Activated CD4-positive, alpha-beta T cell treated with anti-CD3 and anti-CD28 coated beads, Interleukin-2, amount 10 ng/mL, durations not matched to agents 24 days and 14 days (primary cell): ENCODE measurements around the gene FKBP4. TPM values are rescaled to one million over a fixed set of nuclear protein-coding genes. Genes with fewer than 3 reads are reported as not detected.
"Not testable (repeated sequence)": the region's sequence is repeated elsewhere in the genome, so short reads cannot be mapped to it uniquely, and the experiment has no call there.

ENCODE experiments used
- DNase-seq: peaks from one replicate; pipeline ENCODE4 v3.0.0; 2022
- H3K27ac Mint-ChIP-seq: one replicate; pipeline ENCODE4 v1.8.0; 2022; ENCODE audit warnings: mild to moderate bottlenecking, mixed read lengths
- H3K27me3 Mint-ChIP-seq: one replicate; pipeline ENCODE4 v1.8.0; 2022; ENCODE audit warnings: mixed read lengths
- H3K36me3 Mint-ChIP-seq: one replicate; pipeline ENCODE4 v1.8.0; 2022; ENCODE audit warnings: low read depth, mild to moderate bottlenecking, mixed read lengths
- H3K4me1 Mint-ChIP-seq: one replicate; pipeline ENCODE4 v1.8.0; 2021; ENCODE audit warnings: mixed read lengths
- H3K4me3 Mint-ChIP-seq: one replicate; pipeline ENCODE4 v1.8.0; 2022; ENCODE audit warnings: mild to moderate bottlenecking, moderate library complexity, mixed read lengths
- H3K9me3 Mint-ChIP-seq: one replicate; pipeline ENCODE4 v1.8.0; 2021; ENCODE audit warnings: mixed read lengths
- intact Hi-C: fragments of 100-400 bp; cut with micrococcal nuclease; formaldehyde crosslinking; loops from one replicate; pipeline ENCODE4 v1.15.1; 2023
- total RNA-seq: library from RNA; stranded (reverse); gene quantifications from 2 replicates; pipeline ENCODE4 v1.2.3, GENCODE V29; 2022

FKBP4 gene
- total RNA-seq, 1 donor from 2014 or later = 311 TPM

- H3K36me3 Mint-ChIP-seq = no peaks in the 10 kb centered on the region
- intact Hi-C loops = no loop called here
- no peaks in the 10 kb centered on the region for H3K27me3 Mint-ChIP-seq
- no peaks in the 10 kb centered on the region for H3K4me1 Mint-ChIP-seq
- DNase-seq = no peak
- H3K4me3 Mint-ChIP-seq = no peak overlapping the region
- no peak overlapping the region for H3K27ac Mint-ChIP-seq
- peaks cover 3% of the 10 kb centered on the region for H3K9me3 Mint-ChIP-seq
Observed at GRCh38 chr12:2768224-2768961, 26.4 kb upstream of the FKBP4 start.

GRCh38 chr12:2769866-2770533 is 24.8 kb upstream of the FKBP4 start:
- Mint-ChIP-seq H3K36me3 (no peaks in the 10 kb centered on the region), H3K27ac (no peak overlapping the region), H3K9me3 (peaks cover 3% of the 10 kb centered on the region), H3K4me1 (no peaks in the 10 kb centered on the region), H3K27me3 (no peaks in the 10 kb centered on the region), H3K4me3 (no peak overlapping the region)
- DNase-seq = no peak
- intact Hi-C loops = no loop called here

- H3K4me3 Mint-ChIP-seq, DNase-seq, H3K27me3 Mint-ChIP-seq, H3K27ac Mint-ChIP-seq, H3K36me3 Mint-ChIP-seq, intact Hi-C loops, H3K4me1 Mint-ChIP-seq, H3K9me3 Mint-ChIP-seq: not testable (repeated sequence)
Observed at GRCh38 chr12:2770544-2770943, 24.2 kb upstream of the FKBP4 start.

GRCh38 chr12:2772370-2772769 is 22.4 kb upstream of the FKBP4 start:
- no peaks in the 10 kb centered on the region for H3K4me1 Mint-ChIP-seq
- intact Hi-C loops = no loop called here
- no peaks in the 10 kb centered on the region for H3K36me3 Mint-ChIP-seq
- H3K9me3 Mint-ChIP-seq = peaks cover 3% of the 10 kb centered on the region
- H3K27ac Mint-ChIP-seq = no peak overlapping the region
- no peaks in the 10 kb centered on the region for H3K27me3 Mint-ChIP-seq
- H3K4me3 Mint-ChIP-seq = no peak overlapping the region
- no peak for DNase-seq

GRCh38 chr12:2773199-2773875 is 21.4 kb upstream of the FKBP4 start:
- no peaks in the 10 kb centered on the region for H3K4me1 Mint-ChIP-seq
- H3K36me3 Mint-ChIP-seq = no peaks in the 10 kb centered on the region
- H3K27ac Mint-ChIP-seq = no peak overlapping the region
- H3K9me3 Mint-ChIP-seq = peaks cover 3% of the 10 kb centered on the region
- H3K4me3 Mint-ChIP-seq = no peak overlapping the region
- intact Hi-C loops = no loop called here
- no peaks in the 10 kb centered on the region for H3K27me3 Mint-ChIP-seq
- DNase-seq = no peak

- H3K4me1 Mint-ChIP-seq = no peaks in the 10 kb centered on the region
- no peaks in the 10 kb centered on the region for H3K36me3 Mint-ChIP-seq
Observed at GRCh38 chr12:2775431-2775830, 19.3 kb upstream of the FKBP4 start.

GRCh38 chr12:2776129-2776806 is 18.5 kb upstream of the FKBP4 start:
- no peak overlapping the region for H3K4me3 Mint-ChIP-seq
- intact Hi-C loops = no loop called here
- H3K27me3 Mint-ChIP-seq = peaks cover 9% of the 10 kb centered on the region
- no peak overlapping the region for H3K27ac Mint-ChIP-seq
- no peaks in the 10 kb centered on the region for H3K36me3 Mint-ChIP-seq
- H3K9me3 Mint-ChIP-seq = no peaks in the 10 kb centered on the region
- no peaks in the 10 kb centered on the region for H3K4me1 Mint-ChIP-seq
- no peak for DNase-seq

More at GRCh38 chr12:2775431-2775830, 19.3 kb upstream of the FKBP4 start:
- H3K27ac Mint-ChIP-seq = no peak overlapping the region
- intact Hi-C loops = no loop called here
- H3K27me3 Mint-ChIP-seq = peaks cover 7% of the 10 kb centered on the region
- H3K9me3 Mint-ChIP-seq = peaks cover 2% of the 10 kb centered on the region
- no peak overlapping the region for H3K4me3 Mint-ChIP-seq
- no peak for DNase-seq

- H3K27me3 Mint-ChIP-seq = peaks cover 26% of the 10 kb centered on the region
- H3K4me3 Mint-ChIP-seq = no peak overlapping the region
- peaks cover 6% of the 10 kb centered on the region for H3K4me1 Mint-ChIP-seq
- no peak for DNase-seq
- H3K9me3 Mint-ChIP-seq = no peaks in the 10 kb centered on the region
- H3K27ac Mint-ChIP-seq = no peak overlapping the region
- intact Hi-C loops = no loop called here
- H3K36me3 Mint-ChIP-seq = no peaks in the 10 kb centered on the region
Observed at GRCh38 chr12:2779281-2779680, 15.5 kb upstream of the FKBP4 start.

- peaks cover 37% of the 10 kb centered on the region for H3K27me3 Mint-ChIP-seq
- intact Hi-C loops = loop anchor here (1.0 kb wide), 1 partner anchor 101 kb away; no protein-coding TSS in a partner anchor
- no peaks in the 10 kb centered on the region for H3K36me3 Mint-ChIP-seq
- DNase-seq = peak; percentile 85
- peaks cover 6% of the 10 kb centered on the region for H3K4me1 Mint-ChIP-seq
- no peaks in the 10 kb centered on the region for H3K9me3 Mint-ChIP-seq
- peak overlapping the region; percentile 71 for H3K4me3 Mint-ChIP-seq
- no peak overlapping the region for H3K27ac Mint-ChIP-seq
Observed at GRCh38 chr12:2783936-2784600, 10.7 kb upstream of the FKBP4 start.

- Mint-ChIP-seq H3K36me3 (no peaks in the 10 kb centered on the region), H3K4me3 (no peak overlapping the region), H3K27me3 (peaks cover 41% of the 10 kb centered on the region), H3K27ac (no peak overlapping the region), H3K9me3 (no peaks in the 10 kb centered on the region), H3K4me1 (peaks cover 6% of the 10 kb centered on the region)
- DNase-seq = no peak
- intact Hi-C loops = no loop called here
Observed at GRCh38 chr12:2785017-2785416, 9.8 kb upstream of the FKBP4 start.

GRCh38 chr12:2791089-2791488 is 3.7 kb upstream of the FKBP4 start:
- H3K4me3 Mint-ChIP-seq = no peak overlapping the region
- peaks cover 2% of the 10 kb centered on the region for H3K4me1 Mint-ChIP-seq
- no peak overlapping the region for H3K27ac Mint-ChIP-seq
- DNase-seq = no peak
- peaks cover 31% of the 10 kb centered on the region for H3K27me3 Mint-ChIP-seq
- intact Hi-C loops = loop anchor here (10.0 kb wide), 1 partner anchor 964 kb away; the partner anchor contains the start of gene CRACR2A
- H3K36me3 Mint-ChIP-seq = peaks cover 1% of the 10 kb centered on the region
- H3K9me3 Mint-ChIP-seq = no peaks in the 10 kb centered on the region

- H3K36me3 Mint-ChIP-seq = peaks cover 19% of the 10 kb centered on the region
- H3K4me3 Mint-ChIP-seq = peak overlapping the region; percentile 80
- peaks cover 30% of the 10 kb centered on the region for H3K27me3 Mint-ChIP-seq
- DNase-seq = no peak
- intact Hi-C loops = loop anchor here (10.0 kb wide), 1 partner anchor 962 kb away; the partner anchor contains the start of gene CRACR2A
- H3K27ac Mint-ChIP-seq = no peak overlapping the region
- peaks cover 18% of the 10 kb centered on the region for H3K4me1 Mint-ChIP-seq
- no peaks in the 10 kb centered on the region for H3K9me3 Mint-ChIP-seq
Observed at GRCh38 chr12:2792671-2793500, 1.9 kb upstream of the FKBP4 start.
